ENCODE results near the gene KCNE4. TPM values are rescaled to one million over a fixed set of nuclear protein-coding genes. Genes with fewer than 3 reads are reported as not detected.

Gene KCNE4
- total RNA-seq, 2 donors from 2014 or later: 9.6 to 13.6 TPM

DNA sequence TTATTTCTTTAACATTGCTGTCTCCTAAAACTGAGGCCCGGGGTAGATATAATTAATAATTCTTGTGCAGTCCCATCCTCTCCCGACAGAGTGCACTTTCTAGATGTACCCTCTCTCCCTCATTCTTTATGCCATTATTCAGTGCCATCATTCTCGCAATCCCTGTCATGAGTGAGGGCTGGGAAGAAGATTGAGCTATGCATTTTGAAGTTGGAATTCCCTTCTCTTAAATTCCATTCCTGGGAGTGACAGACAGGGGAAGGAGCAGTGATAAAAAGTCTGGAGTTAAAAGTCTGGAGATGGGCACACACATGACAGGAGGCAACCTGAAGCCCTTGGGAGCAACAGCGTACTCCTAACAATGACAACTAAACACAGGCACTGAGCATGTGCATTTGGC, 2.6 kb upstream of the KCNE4 start:
- no peaks in the 10 kb centered on the region for H3K36me3 ChIP-seq
- no peak overlapping the region for H3K4me3 ChIP-seq
- TF ChIP-seq, protein P1, sequence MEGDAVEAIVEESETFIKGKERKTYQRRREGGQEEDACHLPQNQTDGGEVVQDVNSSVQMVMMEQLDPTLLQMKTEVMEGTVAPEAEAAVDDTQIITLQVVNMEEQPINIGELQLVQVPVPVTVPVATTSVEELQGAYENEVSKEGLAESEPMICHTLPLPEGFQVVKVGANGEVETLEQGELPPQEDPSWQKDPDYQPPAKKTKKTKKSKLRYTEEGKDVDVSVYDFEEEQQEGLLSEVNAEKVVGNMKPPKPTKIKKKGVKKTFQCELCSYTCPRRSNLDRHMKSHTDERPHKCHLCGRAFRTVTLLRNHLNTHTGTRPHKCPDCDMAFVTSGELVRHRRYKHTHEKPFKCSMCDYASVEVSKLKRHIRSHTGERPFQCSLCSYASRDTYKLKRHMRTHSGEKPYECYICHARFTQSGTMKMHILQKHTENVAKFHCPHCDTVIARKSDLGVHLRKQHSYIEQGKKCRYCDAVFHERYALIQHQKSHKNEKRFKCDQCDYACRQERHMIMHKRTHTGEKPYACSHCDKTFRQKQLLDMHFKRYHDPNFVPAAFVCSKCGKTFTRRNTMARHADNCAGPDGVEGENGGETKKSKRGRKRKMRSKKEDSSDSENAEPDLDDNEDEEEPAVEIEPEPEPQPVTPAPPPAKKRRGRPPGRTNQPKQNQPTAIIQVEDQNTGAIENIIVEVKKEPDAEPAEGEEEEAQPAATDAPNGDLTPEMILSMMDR (IDR thresholded peaks at IDR 0.05): no peak
- no peak overlapping the region for H3K27ac ChIP-seq
- H3K4me1 ChIP-seq (ENCODE audit: control insufficient read depth in 1 of 2, low read depth in 2 of 2): peaks cover 17 to 40% of the 10 kb centered on the region in 2 donors
- no peaks in the 10 kb centered on the region for H3K27me3 ChIP-seq (replicated peaks; ENCODE audit: insufficient read depth)
- no peak for DNase-seq (ENCODE audit: low spot score)
- no peak for ATAC-seq (ENCODE audit: insufficient number of reproducible peaks, low FRiP score, low read depth)
- no peaks in the 10 kb centered on the region for H3K9me3 ChIP-seq

DNA sequence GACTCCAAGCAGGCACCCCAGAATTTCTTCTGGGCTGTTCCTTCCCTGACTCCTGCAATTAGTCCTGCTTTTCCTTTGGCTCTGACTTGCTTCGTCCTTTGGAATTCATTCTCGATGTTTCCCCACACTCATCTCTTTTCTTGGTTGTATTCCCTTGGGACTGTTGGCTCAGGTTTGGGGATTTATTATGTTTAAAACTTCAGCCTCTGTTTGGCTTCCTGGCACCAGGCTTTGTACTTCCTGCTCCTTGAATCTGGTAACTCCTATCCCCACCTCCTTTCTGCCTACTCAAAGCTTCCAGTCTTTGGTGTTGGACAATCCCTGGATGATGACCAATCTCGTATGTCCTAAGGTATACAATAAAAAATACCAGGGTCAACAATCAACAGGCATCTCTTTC, 1.8 kb upstream of the KCNE4 start:
- H3K4me1 ChIP-seq (ENCODE audit: control insufficient read depth in 1 of 2, low read depth in 2 of 2): peaks cover 17 to 40% of the 10 kb centered on the region in 2 donors
- H3K36me3 ChIP-seq: no peaks in the 10 kb centered on the region
- TF ChIP-seq, protein P1 (IDR thresholded peaks at IDR 0.05): no peak
- H3K4me3 ChIP-seq: peak overlapping the region; percentile 4
- DNase-seq (ENCODE audit: low spot score): no peak
- peak overlapping the region in 1 of 2 donors; percentile 94 for H3K27ac ChIP-seq
- no peaks in the 10 kb centered on the region for H3K27me3 ChIP-seq (replicated peaks; ENCODE audit: insufficient read depth)
- no peak for ATAC-seq (ENCODE audit: insufficient number of reproducible peaks, low FRiP score, low read depth)
- H3K9me3 ChIP-seq: no peaks in the 10 kb centered on the region

DNA sequence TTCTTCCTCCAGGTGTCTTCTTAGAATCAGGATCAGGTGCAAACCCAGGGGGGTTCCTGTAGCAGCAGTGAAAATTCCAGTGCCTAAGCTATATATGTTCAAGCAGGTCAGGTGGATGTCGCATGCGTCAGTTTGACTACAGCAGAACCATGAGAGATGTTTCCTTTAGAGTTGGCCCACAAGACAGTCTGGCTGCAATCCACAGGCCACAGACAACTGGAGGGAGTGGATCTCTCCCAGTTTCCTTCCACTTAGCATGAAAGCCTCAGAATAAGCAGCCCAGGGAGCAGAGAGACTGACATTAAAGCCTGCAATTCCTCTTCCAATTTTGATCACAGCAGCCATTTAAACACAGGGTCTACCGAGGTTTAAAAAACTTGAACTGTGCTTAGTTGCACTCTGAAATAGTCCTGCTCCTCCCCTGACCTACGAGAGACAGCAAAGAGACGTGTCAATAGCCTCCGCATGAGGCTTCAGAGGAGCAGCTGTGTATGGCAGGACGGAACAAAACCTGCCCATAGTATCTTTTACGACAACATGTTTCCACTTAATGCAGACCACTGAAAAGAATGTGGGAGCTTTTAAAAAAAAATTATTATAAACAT, 988 bp upstream of the KCNE4 start:
- no peak for ATAC-seq (ENCODE audit: insufficient number of reproducible peaks, low FRiP score, low read depth)
- no peak for DNase-seq (ENCODE audit: low spot score)
- peaks cover 23 to 44% of the 10 kb centered on the region in 2 donors for H3K4me1 ChIP-seq (ENCODE audit: control insufficient read depth in 1 of 2, low read depth in 2 of 2)
- H3K9me3 ChIP-seq: no peaks in the 10 kb centered on the region
- TF ChIP-seq, protein P1 (IDR thresholded peaks at IDR 0.05): no peak
- peak overlapping the region; percentile 86 to 94 for H3K27ac ChIP-seq
- H3K36me3 ChIP-seq: no peaks in the 10 kb centered on the region
- H3K4me3 ChIP-seq: peak overlapping the region; percentile 71
- no peaks in the 10 kb centered on the region for H3K27me3 ChIP-seq (replicated peaks; ENCODE audit: insufficient read depth)

DNA sequence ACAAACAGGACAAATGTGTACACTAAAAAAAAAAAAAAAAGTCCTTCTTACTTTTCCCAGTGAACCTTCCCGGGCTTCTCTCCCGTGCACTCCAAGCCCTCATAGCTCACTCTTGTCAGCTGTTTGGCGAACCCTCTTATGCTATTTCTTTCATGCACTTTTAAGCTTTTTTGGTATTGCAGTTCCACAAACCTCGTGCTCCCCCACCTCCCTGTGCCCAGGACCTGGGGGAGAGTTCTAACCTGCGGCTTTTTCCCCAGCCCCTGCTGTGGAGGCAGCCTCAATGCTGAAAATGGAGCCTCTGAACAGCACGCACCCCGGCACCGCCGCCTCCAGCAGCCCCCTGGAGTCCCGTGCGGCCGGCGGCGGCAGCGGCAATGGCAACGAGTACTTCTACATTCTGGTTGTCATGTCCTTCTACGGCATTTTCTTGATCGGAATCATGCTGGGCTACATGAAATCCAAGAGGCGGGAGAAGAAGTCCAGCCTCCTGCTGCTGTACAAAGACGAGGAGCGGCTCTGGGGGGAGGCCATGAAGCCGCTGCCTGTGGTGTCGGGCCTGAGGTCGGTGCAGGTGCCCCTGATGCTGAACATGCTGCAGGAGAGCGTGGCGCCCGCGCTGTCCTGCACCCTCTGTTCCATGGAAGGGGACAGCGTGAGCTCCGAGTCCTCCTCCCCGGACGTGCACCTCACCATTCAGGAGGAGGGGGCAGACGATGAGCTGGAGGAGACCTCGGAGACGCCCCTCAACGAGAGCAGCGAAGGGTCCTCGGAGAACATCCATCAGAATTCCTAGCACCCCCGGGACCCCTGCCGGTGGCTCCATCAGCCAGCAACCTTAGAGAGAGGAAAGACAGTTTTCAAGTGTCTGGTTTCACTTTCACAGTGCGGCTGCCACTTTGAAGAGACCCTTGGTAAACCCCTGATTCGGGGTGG, 826 bp downstream of the KCNE4 start:
- Histone ChIP-seq H3K9me3 (no peaks in the 10 kb centered on the region), H3K27me3 (replicated peaks; ENCODE audit: insufficient read depth) (no peaks in the 10 kb centered on the region), H3K4me3 (peak overlapping the region; percentile 71), H3K4me1 (ENCODE audit: control insufficient read depth in 1 of 2, low read depth in 2 of 2) (peaks cover 25 to 44% of the 10 kb centered on the region in 2 donors), H3K27ac (peak overlapping the region; percentile 86 to 94), H3K36me3 (no peaks in the 10 kb centered on the region)
- DNase-seq (ENCODE audit: low spot score): no peak
- TF ChIP-seq, protein P1 (IDR thresholded peaks at IDR 0.05): no peak
- ATAC-seq (ENCODE audit: insufficient number of reproducible peaks, low FRiP score, low read depth): no peak

DNA sequence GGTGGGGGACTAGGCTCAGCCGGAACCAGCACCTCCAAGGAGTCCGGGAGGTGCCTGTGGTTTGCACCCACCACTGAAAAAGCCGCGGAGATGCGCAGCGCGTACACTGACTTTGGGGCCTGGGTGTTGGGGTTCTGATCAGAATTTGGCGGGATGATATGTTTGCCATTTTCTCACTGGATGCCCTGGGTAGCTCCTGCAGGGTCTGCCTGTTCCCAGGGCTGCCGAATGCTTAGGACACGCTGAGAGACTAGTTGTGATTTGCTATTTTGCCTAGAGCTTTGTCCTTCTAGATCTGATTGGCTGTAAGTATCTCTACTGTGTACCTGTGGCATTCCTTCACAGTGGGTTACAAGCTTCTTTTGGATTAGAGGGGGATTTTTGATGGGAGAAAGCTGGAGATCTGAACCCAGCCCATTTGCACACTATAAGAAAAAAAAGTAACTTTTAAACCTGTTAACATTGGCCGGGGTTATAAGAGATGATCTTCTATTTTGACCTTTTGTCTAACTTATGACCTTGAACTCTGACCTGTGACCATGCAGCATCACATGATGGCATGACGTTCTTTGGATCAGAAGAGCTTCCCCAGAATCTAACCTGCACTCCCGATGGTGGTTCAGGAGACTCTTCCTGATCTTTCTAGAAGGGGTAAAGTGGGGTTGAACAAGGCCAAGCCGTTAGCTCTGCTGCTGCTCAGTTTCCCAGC, 1.6 kb downstream of the KCNE4 start:
- DNase-seq (ENCODE audit: low spot score) (no peak), ATAC-seq (ENCODE audit: insufficient number of reproducible peaks, low FRiP score, low read depth) (no peak)
- TF ChIP-seq, protein P1 (IDR thresholded peaks at IDR 0.05): no peak
- H3K36me3 ChIP-seq: no peaks in the 10 kb centered on the region
- no peaks in the 10 kb centered on the region for H3K27me3 ChIP-seq (replicated peaks; ENCODE audit: insufficient read depth)
- peaks cover 25 to 44% of the 10 kb centered on the region in 2 donors for H3K4me1 ChIP-seq (ENCODE audit: control insufficient read depth in 1 of 2, low read depth in 2 of 2)
- no peaks in the 10 kb centered on the region for H3K9me3 ChIP-seq
- peak overlapping the region; percentile 71 for H3K4me3 ChIP-seq
- H3K27ac ChIP-seq: peak overlapping the region; percentile 86 to 94

All from thoracic aorta (tissue), 2 donors.